ENCODE measurements around the gene GUCY1A2.

The GUCY1A2 gene

DNA sequence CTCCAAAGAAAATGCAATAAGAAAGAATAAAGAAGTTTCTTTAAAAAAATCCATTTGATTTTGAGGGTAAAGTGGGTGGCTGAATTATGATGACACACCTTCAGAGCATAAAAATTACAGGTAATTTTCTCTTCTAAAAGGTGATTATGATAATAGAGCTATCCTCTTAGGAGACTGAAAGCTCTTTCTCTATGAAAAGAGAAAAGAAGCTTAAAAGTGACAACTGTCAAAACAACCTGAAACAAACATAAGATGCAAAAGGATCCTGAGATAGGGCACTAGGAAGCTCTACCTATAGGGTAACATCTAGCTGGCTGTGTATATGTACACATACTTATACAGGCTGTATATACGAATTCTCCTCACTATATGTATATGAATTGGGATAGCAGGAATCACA, 270.2 kb downstream of the GUCY1A2 start:
- H2BK120ac ChIP-seq (ENCODE audit: low read depth, low read length), result no peak overlapping the region
- no peak overlapping the region for H4K8ac ChIP-seq (ENCODE audit: low read depth, low read length)
- WGBS, 2 donors (ENCODE audit: extremely low coverage in 2 of 2, insufficient read length in 2 of 2, insufficient replicate concordance in 1 of 2), result no CpG with 5 or more reads among the region's 1 CpG
- H3K14ac ChIP-seq (ENCODE audit: low read length), result no peak overlapping the region
- H3K4ac ChIP-seq (ENCODE audit: low read length), result no peak overlapping the region
- no peaks in the 10 kb centered on the region for H3K27me3 ChIP-seq (ENCODE audit: control insufficient read depth in 3 of 3, insufficient read depth in 3 of 3, low read depth in 1 of 3, low read length in 3 of 3)
- H3K4me3 ChIP-seq (ENCODE audit: low read length in 2 of 2), result no peak overlapping the region
- H4K91ac ChIP-seq (ENCODE audit: low read depth, low read length, poor library complexity), result no peak overlapping the region
- no peak overlapping the region for H3K27ac ChIP-seq (replicated peaks; ENCODE audit: low read length)
- H2BK15ac ChIP-seq (ENCODE audit: low read length), result no peak overlapping the region
- no peaks in the 10 kb centered on the region for H3K36me3 ChIP-seq (replicated peaks in 1 of 2; ENCODE audit: control insufficient read depth in 2 of 2, insufficient read depth in 2 of 2, low read length in 2 of 2)
- no peak overlapping the region for H2AK5ac ChIP-seq (ENCODE audit: low read depth, low read length)
- no peaks in the 10 kb centered on the region for H3K9me3 ChIP-seq (replicated peaks in 1 of 2; ENCODE audit: control insufficient read depth in 2 of 2, insufficient read depth in 1 of 2, low read depth in 1 of 2, low read length in 2 of 2)
- H2AFZ ChIP-seq (ENCODE audit: low read length), result no peak overlapping the region
- no peak overlapping the region for H2BK5ac ChIP-seq (ENCODE audit: low read length)
- no peak overlapping the region for H3K18ac ChIP-seq (ENCODE audit: low read length)
- no peak overlapping the region for H2BK12ac ChIP-seq (ENCODE audit: low read length)
- DNase-seq (ENCODE audit: low spot score), result no peak
- no peak overlapping the region for H3K9ac ChIP-seq (ENCODE audit: low read depth, low read length, poor library complexity)
- H3K79me1 ChIP-seq (ENCODE audit: low read depth, low read length), result no peaks in the 10 kb centered on the region
- no peak overlapping the region for H3K4me2 ChIP-seq (ENCODE audit: insufficient read depth, low read length, poor library complexity, severe bottlenecking)
- peaks cover 0 to 3% of the 10 kb centered on the region in 2 donors for H3K4me1 ChIP-seq (ENCODE audit: control insufficient read depth in 2 of 2, insufficient read depth in 1 of 2, low read depth in 1 of 2, low read length in 2 of 2)
- no peak overlapping the region for H3K23ac ChIP-seq (ENCODE audit: low read depth, low read length, poor library complexity)

DNA sequence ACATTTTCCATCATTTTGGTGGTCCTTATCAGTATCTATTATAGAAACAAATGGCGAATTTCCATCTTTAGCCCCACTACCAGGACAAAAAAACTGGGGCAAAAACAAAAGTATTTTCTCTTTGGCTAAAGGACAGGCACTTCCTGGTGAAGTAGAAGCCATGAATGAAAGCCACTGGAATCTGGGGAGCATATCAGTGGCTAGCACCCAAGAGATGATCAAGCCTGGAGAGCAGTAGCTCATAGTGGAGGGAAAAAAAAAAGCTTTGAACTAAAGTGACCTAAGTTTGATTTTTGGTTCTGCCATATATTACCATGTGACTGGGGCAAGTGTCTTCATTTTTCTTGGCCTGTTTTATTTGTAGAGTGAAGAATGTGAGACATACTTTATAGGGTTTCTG, 272.3 kb downstream of the GUCY1A2 start:
- peaks cover 0 to 3% of the 10 kb centered on the region in 2 donors for H3K4me1 ChIP-seq (ENCODE audit: control insufficient read depth in 2 of 2, insufficient read depth in 1 of 2, low read depth in 1 of 2, low read length in 2 of 2)
- H4K91ac ChIP-seq (ENCODE audit: low read depth, low read length, poor library complexity), result no peak overlapping the region
- H3K27me3 ChIP-seq (ENCODE audit: control insufficient read depth in 3 of 3, insufficient read depth in 3 of 3, low read depth in 1 of 3, low read length in 3 of 3), result no peaks in the 10 kb centered on the region
- DNase-seq (ENCODE audit: low spot score), result no peak
- no peak overlapping the region for H3K14ac ChIP-seq (ENCODE audit: low read length)
- no peaks in the 10 kb centered on the region for H3K79me1 ChIP-seq (ENCODE audit: low read depth, low read length)
- no peak overlapping the region for H2AK5ac ChIP-seq (ENCODE audit: low read depth, low read length)
- no peak overlapping the region for H3K4me2 ChIP-seq (ENCODE audit: insufficient read depth, low read length, poor library complexity, severe bottlenecking)
- H3K9ac ChIP-seq (ENCODE audit: low read depth, low read length, poor library complexity), result no peak overlapping the region
- WGBS, 2 donors (ENCODE audit: extremely low coverage in 2 of 2, insufficient read length in 2 of 2, insufficient replicate concordance in 1 of 2), result no CpG with 5 or more reads among the region's 1 CpG
- H2BK120ac ChIP-seq (ENCODE audit: low read depth, low read length), result no peak overlapping the region
- no peak overlapping the region for H3K4me3 ChIP-seq (ENCODE audit: low read length in 2 of 2)
- no peak overlapping the region for H2BK5ac ChIP-seq (ENCODE audit: low read length)
- H3K9me3 ChIP-seq (replicated peaks in 1 of 2; ENCODE audit: control insufficient read depth in 2 of 2, insufficient read depth in 1 of 2, low read depth in 1 of 2, low read length in 2 of 2), result no peaks in the 10 kb centered on the region
- no peak overlapping the region for H3K27ac ChIP-seq (replicated peaks; ENCODE audit: low read length)
- no peak overlapping the region for H3K23ac ChIP-seq (ENCODE audit: low read depth, low read length, poor library complexity)
- no peak overlapping the region for H2BK15ac ChIP-seq (ENCODE audit: low read length)
- no peak overlapping the region for H2AFZ ChIP-seq (ENCODE audit: low read length)
- no peak overlapping the region for H3K18ac ChIP-seq (ENCODE audit: low read length)
- no peak overlapping the region for H4K8ac ChIP-seq (ENCODE audit: low read depth, low read length)
- no peaks in the 10 kb centered on the region for H3K36me3 ChIP-seq (replicated peaks in 1 of 2; ENCODE audit: control insufficient read depth in 2 of 2, insufficient read depth in 2 of 2, low read length in 2 of 2)
- no peak overlapping the region for H2BK12ac ChIP-seq (ENCODE audit: low read length)
- no peak overlapping the region for H3K4ac ChIP-seq (ENCODE audit: low read length)

DNA sequence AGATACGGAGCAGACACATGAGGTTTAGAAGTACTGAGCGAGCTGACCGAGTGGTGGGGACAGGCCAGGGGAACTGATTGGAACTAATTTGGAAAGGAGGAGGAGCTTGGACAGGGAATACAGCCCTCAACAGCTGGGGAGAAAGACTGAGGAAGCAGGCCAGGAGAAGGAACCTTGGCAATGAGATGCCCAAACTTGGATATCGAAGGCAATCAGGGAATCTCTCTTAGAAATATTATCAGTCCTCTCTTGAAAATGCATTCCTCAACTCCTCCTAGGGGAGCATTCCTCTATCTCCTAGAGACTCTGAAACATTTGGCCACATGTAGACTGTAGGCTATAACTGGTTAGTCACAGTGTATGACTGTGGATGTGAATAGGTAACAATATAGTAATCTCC, 284.6 kb downstream of the GUCY1A2 start:
- no peaks in the 10 kb centered on the region for H3K27me3 ChIP-seq (ENCODE audit: control insufficient read depth in 3 of 3, insufficient read depth in 3 of 3, low read depth in 1 of 3, low read length in 3 of 3)
- H3K9me3 ChIP-seq (replicated peaks in 1 of 2; ENCODE audit: control insufficient read depth in 2 of 2, insufficient read depth in 1 of 2, low read depth in 1 of 2, low read length in 2 of 2), result peaks cover 0 to 4% of the 10 kb centered on the region in 2 donors
- H3K23ac ChIP-seq (ENCODE audit: low read depth, low read length, poor library complexity), result no peak overlapping the region
- no peak overlapping the region for H3K4me2 ChIP-seq (ENCODE audit: insufficient read depth, low read length, poor library complexity, severe bottlenecking)
- H2BK5ac ChIP-seq (ENCODE audit: low read length), result no peak overlapping the region
- H3K4me1 ChIP-seq (ENCODE audit: control insufficient read depth in 2 of 2, insufficient read depth in 1 of 2, low read depth in 1 of 2, low read length in 2 of 2), result no peaks in the 10 kb centered on the region
- H3K36me3 ChIP-seq (replicated peaks in 1 of 2; ENCODE audit: control insufficient read depth in 2 of 2, insufficient read depth in 2 of 2, low read length in 2 of 2), result no peaks in the 10 kb centered on the region
- no peak overlapping the region for H4K8ac ChIP-seq (ENCODE audit: low read depth, low read length)
- no peak overlapping the region for H4K91ac ChIP-seq (ENCODE audit: low read depth, low read length, poor library complexity)
- no peak overlapping the region for H3K27ac ChIP-seq (replicated peaks; ENCODE audit: low read length)
- WGBS, 2 donors (ENCODE audit: extremely low coverage in 2 of 2, insufficient read length in 2 of 2, insufficient replicate concordance in 1 of 2), result no CpG with 5 or more reads among the region's 4 CpGs
- no peak overlapping the region for H2BK12ac ChIP-seq (ENCODE audit: low read length)
- H3K9ac ChIP-seq (ENCODE audit: low read depth, low read length, poor library complexity), result no peak overlapping the region
- H3K14ac ChIP-seq (ENCODE audit: low read length), result no peak overlapping the region
- no peak overlapping the region for H2BK120ac ChIP-seq (ENCODE audit: low read depth, low read length)
- no peak overlapping the region for H2BK15ac ChIP-seq (ENCODE audit: low read length)
- no peak overlapping the region for H2AFZ ChIP-seq (ENCODE audit: low read length)
- no peak overlapping the region for H3K4me3 ChIP-seq (ENCODE audit: low read length in 2 of 2)
- H3K18ac ChIP-seq (ENCODE audit: low read length), result no peak overlapping the region
- no peaks in the 10 kb centered on the region for H3K79me1 ChIP-seq (ENCODE audit: low read depth, low read length)
- H3K4ac ChIP-seq (ENCODE audit: low read length), result no peak overlapping the region
- no peak for DNase-seq (ENCODE audit: low spot score)
- no peak overlapping the region for H2AK5ac ChIP-seq (ENCODE audit: low read depth, low read length)

DNA sequence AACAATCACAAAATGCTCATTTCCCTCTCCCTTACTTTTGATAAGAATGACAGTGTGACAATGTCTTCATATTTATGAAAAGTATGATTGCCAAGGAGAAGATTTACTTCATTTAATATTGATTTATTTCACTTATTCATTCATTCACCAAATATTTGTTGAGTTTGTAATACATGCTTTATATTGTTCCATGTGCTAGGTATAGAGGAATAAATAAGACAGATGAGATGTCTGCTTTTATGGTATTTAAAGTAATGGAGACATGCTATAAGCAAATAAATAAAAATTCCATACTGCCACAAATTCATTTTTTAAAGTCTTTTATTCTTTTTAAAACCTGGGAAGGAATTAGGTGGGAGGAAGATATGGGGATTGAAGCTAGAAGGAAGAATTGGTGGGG, 289.4 kb downstream of the GUCY1A2 start:
- Histone ChIP-seq H2BK12ac (ENCODE audit: low read length) (no peak overlapping the region), H3K27ac (replicated peaks; ENCODE audit: low read length) (no peak overlapping the region), H3K4me1 (ENCODE audit: control insufficient read depth in 2 of 2, insufficient read depth in 1 of 2, low read depth in 1 of 2, low read length in 2 of 2) (no peaks in the 10 kb centered on the region), H3K9me3 (replicated peaks in 1 of 2; ENCODE audit: control insufficient read depth in 2 of 2, insufficient read depth in 1 of 2, low read depth in 1 of 2, low read length in 2 of 2) (no peaks in the 10 kb centered on the region), H3K14ac (ENCODE audit: low read length) (no peak overlapping the region), H3K4me2 (ENCODE audit: insufficient read depth, low read length, poor library complexity, severe bottlenecking) (no peak overlapping the region), H4K8ac (ENCODE audit: low read depth, low read length) (no peak overlapping the region), H2AFZ (ENCODE audit: low read length) (no peak overlapping the region), H2BK120ac (ENCODE audit: low read depth, low read length) (no peak overlapping the region), H3K23ac (ENCODE audit: low read depth, low read length, poor library complexity) (no peak overlapping the region), H3K79me1 (ENCODE audit: low read depth, low read length) (no peaks in the 10 kb centered on the region), H2AK5ac (ENCODE audit: low read depth, low read length) (no peak overlapping the region), H3K4me3 (ENCODE audit: low read length in 2 of 2) (no peak overlapping the region), H3K9ac (ENCODE audit: low read depth, low read length, poor library complexity) (no peak overlapping the region), H2BK5ac (ENCODE audit: low read length) (no peak overlapping the region), H3K18ac (ENCODE audit: low read length) (no peak overlapping the region), H3K36me3 (replicated peaks in 1 of 2; ENCODE audit: control insufficient read depth in 2 of 2, insufficient read depth in 2 of 2, low read length in 2 of 2) (no peaks in the 10 kb centered on the region), H3K4ac (ENCODE audit: low read length) (no peak overlapping the region), H3K27me3 (ENCODE audit: control insufficient read depth in 3 of 3, insufficient read depth in 3 of 3, low read depth in 1 of 3, low read length in 3 of 3) (no peaks in the 10 kb centered on the region), H4K91ac (ENCODE audit: low read depth, low read length, poor library complexity) (no peak overlapping the region), H2BK15ac (ENCODE audit: low read length) (no peak overlapping the region)
- DNase-seq (ENCODE audit: low spot score), result no peak
